ENCODE data around the gene DPYD. TPM values are rescaled to one million over a fixed set of nuclear protein-coding genes. Genes with fewer than 3 reads are reported as not detected.

DPYD gene
- total RNA-seq, 1 experiment from 2014 or later: 0.46 TPM

DNA sequence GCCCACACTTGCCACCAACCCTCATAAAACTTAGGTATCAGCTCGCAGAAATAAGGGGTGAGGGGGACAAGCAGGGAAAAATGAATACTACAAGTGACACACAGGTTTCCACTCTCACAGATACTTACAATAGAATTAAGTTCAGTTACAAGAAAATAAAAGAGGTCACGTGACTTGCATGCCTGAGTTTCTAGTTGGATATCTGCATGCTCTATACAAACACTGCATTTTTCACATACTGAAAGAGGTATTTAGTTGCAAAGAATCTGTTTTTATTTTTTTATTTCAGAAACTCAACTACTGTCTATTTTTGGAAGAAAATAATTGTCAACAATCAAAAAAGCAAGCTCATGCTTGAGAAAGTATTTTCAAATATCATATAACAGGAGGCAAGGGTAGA, 43.5 kb downstream of the DPYD start:
- DNase-seq (ENCODE audit: low spot score): no peak
- no peaks in the 10 kb centered on the region for H3K9me3 Mint-ChIP-seq
- no peak for TF ChIP-seq FOXK1 (CRISPR knock-in tag; IDR thresholded peaks at IDR 0.05)
- TF ChIP-seq, protein P1, sequence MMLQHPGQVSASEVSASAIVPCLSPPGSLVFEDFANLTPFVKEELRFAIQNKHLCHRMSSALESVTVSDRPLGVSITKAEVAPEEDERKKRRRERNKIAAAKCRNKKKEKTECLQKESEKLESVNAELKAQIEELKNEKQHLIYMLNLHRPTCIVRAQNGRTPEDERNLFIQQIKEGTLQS (CRISPR knock-in tag; conservative IDR thresholded peaks at IDR 0.05): no peak
- no peak for TF ChIP-seq RORB (CRISPR knock-in tag; IDR thresholded peaks at IDR 0.05)
- TF ChIP-seq CREM (CRISPR knock-in tag; IDR thresholded peaks at IDR 0.05): no peak
- no peak for TF ChIP-seq NFYB (CRISPR knock-in tag; conservative IDR thresholded peaks at IDR 0.05; ENCODE audit: low read depth)
- no peak for TF ChIP-seq SMAD3 (CRISPR knock-in tag; IDR thresholded peaks at IDR 0.05; ENCODE audit: borderline replicate concordance)
- TF ChIP-seq, protein P2, sequence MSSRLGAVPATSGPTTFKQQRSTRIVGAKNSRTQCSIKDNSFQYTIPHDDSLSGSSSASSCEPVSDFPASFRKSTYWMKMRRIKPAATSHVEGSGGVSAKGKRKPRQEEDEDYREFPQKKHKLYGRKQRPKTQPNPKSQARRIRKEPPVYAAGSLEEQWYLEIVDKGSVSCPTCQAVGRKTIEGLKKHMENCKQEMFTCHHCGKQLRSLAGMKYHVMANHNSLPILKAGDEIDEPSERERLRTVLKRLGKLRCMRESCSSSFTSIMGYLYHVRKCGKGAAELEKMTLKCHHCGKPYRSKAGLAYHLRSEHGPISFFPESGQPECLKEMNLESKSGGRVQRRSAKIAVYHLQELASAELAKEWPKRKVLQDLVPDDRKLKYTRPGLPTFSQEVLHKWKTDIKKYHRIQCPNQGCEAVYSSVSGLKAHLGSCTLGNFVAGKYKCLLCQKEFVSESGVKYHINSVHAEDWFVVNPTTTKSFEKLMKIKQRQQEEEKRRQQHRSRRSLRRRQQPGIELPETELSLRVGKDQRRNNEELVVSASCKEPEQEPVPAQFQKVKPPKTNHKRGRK (CRISPR knock-in tag; IDR thresholded peaks at IDR 0.05; ENCODE audit: borderline replicate concordance): no peak
- TF ChIP-seq CREB1 (CRISPR knock-in tag; IDR thresholded peaks at IDR 0.05): no peak
- no peak for TF ChIP-seq SP1 (CRISPR knock-in tag; conservative IDR thresholded peaks at IDR 0.05)
- no peaks in the 10 kb centered on the region for H3K36me3 Mint-ChIP-seq
- no peaks in the 10 kb centered on the region; the same call in 1 of the 2 replicates for H3K27me3 Mint-ChIP-seq (ENCODE audit: low read depth)
- no peak overlapping the region for H3K27ac Mint-ChIP-seq
- no peak overlapping the region for H3K4me3 Mint-ChIP-seq
- CTCF ChIA-PET: no interaction called here
- POLR2A ChIA-PET: no interaction called here
- H3K4me1 Mint-ChIP-seq: no peaks in the 10 kb centered on the region
- no peak for ATAC-seq

DNA sequence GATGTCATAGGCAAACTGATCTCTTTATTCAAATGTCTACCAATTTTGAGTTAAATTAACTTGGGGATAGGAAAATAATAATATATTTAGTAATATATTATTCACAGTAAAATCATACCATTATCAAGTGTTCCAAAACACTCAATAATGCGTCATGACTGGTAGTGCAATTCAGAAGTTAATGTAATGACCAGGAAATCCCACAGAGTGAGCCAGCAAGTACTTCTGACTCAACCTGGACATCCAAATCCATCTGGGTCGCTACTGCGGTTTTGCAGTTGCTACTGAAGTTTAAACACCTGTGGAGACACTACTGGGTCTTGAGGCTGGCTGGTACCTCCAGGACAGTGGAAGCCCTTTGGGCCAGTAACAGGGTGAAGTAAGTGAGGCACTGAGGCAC, 44.8 kb downstream of the DPYD start:
- H3K9me3 Mint-ChIP-seq: no peaks in the 10 kb centered on the region
- TF ChIP-seq, protein P3, sequence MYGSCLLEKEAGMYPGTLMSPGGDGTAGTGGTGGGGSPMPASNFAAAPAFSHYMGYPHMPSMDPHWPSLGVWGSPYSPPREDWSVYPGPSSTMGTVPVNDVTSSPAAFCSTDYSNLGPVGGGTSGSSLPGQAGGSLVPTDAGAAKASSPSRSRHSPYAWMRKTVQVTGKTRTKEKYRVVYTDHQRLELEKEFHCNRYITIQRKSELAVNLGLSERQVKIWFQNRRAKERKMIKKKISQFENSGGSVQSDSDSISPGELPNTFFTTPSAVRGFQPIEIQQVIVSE (CRISPR knock-in tag; IDR thresholded peaks at IDR 0.05; ENCODE audit: borderline replicate concordance): no peak
- TF ChIP-seq, protein P4, sequence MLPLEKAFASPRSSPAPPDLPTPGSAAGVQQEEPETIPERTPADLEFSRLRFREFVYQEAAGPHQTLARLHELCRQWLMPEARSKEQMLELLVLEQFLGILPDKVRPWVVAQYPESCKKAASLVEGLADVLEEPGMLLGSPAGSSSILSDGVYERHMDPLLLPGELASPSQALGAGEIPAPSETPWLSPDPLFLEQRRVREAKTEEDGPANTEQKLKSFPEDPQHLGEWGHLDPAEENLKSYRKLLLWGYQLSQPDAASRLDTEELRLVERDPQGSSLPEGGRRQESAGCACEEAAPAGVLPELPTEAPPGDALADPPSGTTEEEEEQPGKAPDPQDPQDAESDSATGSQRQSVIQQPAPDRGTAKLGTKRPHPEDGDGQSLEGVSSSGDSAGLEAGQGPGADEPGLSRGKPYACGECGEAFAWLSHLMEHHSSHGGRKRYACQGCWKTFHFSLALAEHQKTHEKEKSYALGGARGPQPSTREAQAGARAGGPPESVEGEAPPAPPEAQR (CRISPR knock-in tag; IDR thresholded peaks at IDR 0.05): no peak
- TF ChIP-seq CREM (CRISPR knock-in tag; IDR thresholded peaks at IDR 0.05) (no peak), ZNF423 (CRISPR knock-in tag; IDR thresholded peaks at IDR 0.05) (no peak), MYBL2 (CRISPR knock-in tag; IDR thresholded peaks at IDR 0.05) (no peak), TP53 (CRISPR knock-in tag; IDR thresholded peaks at IDR 0.05) (no peak), SMAD4 (CRISPR knock-in tag; IDR thresholded peaks at IDR 0.05) (no peak), CBFB (CRISPR knock-in tag; IDR thresholded peaks at IDR 0.05; ENCODE audit: low read depth) (no peak), ZNF219 (CRISPR knock-in tag; IDR thresholded peaks at IDR 0.05; ENCODE audit: borderline replicate concordance) (no peak), NFE2L1 (CRISPR knock-in tag; IDR thresholded peaks at IDR 0.05) (no peak), FOXP1 (CRISPR knock-in tag; IDR thresholded peaks at IDR 0.05; ENCODE audit: borderline replicate concordance) (no peak), ESRRA (CRISPR knock-in tag; IDR thresholded peaks at IDR 0.05; ENCODE audit: borderline replicate concordance) (no peak), NR1H2 (CRISPR knock-in tag; IDR thresholded peaks at IDR 0.05) (no peak), ELF4 (CRISPR knock-in tag; IDR thresholded peaks at IDR 0.05; ENCODE audit: low read depth) (no peak), ATF1 (CRISPR knock-in tag; IDR thresholded peaks at IDR 0.05) (no peak)
- TF ChIP-seq, protein P5, sequence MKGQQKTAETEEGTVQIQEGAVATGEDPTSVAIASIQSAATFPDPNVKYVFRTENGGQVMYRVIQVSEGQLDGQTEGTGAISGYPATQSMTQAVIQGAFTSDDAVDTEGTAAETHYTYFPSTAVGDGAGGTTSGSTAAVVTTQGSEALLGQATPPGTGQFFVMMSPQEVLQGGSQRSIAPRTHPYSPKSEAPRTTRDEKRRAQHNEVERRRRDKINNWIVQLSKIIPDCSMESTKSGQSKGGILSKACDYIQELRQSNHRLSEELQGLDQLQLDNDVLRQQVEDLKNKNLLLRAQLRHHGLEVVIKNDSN (CRISPR knock-in tag; IDR thresholded peaks at IDR 0.05): no peak
- TF ChIP-seq, protein P6, sequence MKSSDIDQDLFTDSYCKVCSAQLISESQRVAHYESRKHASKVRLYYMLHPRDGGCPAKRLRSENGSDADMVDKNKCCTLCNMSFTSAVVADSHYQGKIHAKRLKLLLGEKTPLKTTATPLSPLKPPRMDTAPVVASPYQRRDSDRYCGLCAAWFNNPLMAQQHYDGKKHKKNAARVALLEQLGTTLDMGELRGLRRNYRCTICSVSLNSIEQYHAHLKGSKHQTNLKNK (CRISPR knock-in tag; IDR thresholded peaks at IDR 0.05): no peak
- POLR2A ChIA-PET: no interaction called here
- CTCF ChIA-PET: no interaction called here
- no peak overlapping the region for H3K4me3 Mint-ChIP-seq
- H3K27me3 Mint-ChIP-seq (ENCODE audit: low read depth): no peaks in the 10 kb centered on the region; the same call in 1 of the 2 replicates
- DNase-seq (ENCODE audit: low spot score): no peak
- no peaks in the 10 kb centered on the region for H3K36me3 Mint-ChIP-seq
- no peak overlapping the region for H3K27ac Mint-ChIP-seq
- no peak for ATAC-seq
- no peaks in the 10 kb centered on the region for H3K4me1 Mint-ChIP-seq

All from WTC11 (cell line).